HEK293T (cell line): ENCODE measurements around the gene SLC43A2.

Experiments used
- ARNT ChIP-seq: fragments of 450-650 bp; IDR thresholded peaks from 2 replicates; pipeline ENCODE4 v1.6.1; 2017; ENCODE audit warnings: mild to moderate bottlenecking
- BHLHE40 ChIP-seq: fragments of 450-650 bp; IDR thresholded peaks from 2 replicates; pipeline ENCODE4 v1.6.1; 2016; ENCODE audit warnings: mild to moderate bottlenecking, moderate library complexity, borderline replicate concordance
- CTBP1 ChIP-seq: fragments of 450-650 bp; IDR thresholded peaks from 2 replicates; pipeline ENCODE4 v1.6.1; 2016; ENCODE audit warnings: borderline replicate concordance
- ELF4 ChIP-seq: fragments of 450-650 bp; IDR thresholded peaks from 2 replicates; pipeline ENCODE4 v1.6.1; 2017; ENCODE audit warnings: antibody characterized with exemption
- FOXA1 ChIP-seq: fragments of 450-650 bp; IDR thresholded peaks from 2 replicates; pipeline ENCODE4 v1.6.1; 2016; ENCODE audit warnings: mild to moderate bottlenecking
- FOXK2 ChIP-seq: fragments of 450-650 bp; IDR thresholded peaks from 2 replicates; pipeline ENCODE4 v1.6.1; 2016; ENCODE audit warnings: mild to moderate bottlenecking
- FOXM1 ChIP-seq: fragments of 450-650 bp; IDR thresholded peaks from 2 replicates; pipeline ENCODE4 v1.6.1; 2017; ENCODE audit warnings: mild to moderate bottlenecking, borderline replicate concordance
- HDGF ChIP-seq: fragments of 450-650 bp; IDR thresholded peaks from 2 replicates; pipeline ENCODE4 v1.6.1; 2017; ENCODE audit warnings: antibody characterized with exemption, borderline replicate concordance
- LEF1 ChIP-seq: fragments of 450-650 bp; IDR thresholded peaks from 2 replicates; pipeline ENCODE4 v1.6.1; 2017; ENCODE audit warnings: mild to moderate bottlenecking, borderline replicate concordance
- NFRKB ChIP-seq: fragments of 450-650 bp; IDR thresholded peaks from 2 replicates; pipeline ENCODE4 v1.6.1; 2016; ENCODE audit warnings: mild to moderate bottlenecking, moderate library complexity
- SP1 ChIP-seq: fragments of 450-650 bp; IDR thresholded peaks from 2 replicates; pipeline ENCODE4 v1.6.1; 2017
- SUZ12 ChIP-seq: fragments of 450-650 bp; IDR thresholded peaks from 2 replicates; pipeline ENCODE4 v1.6.1; 2016; ENCODE audit warnings: mild to moderate bottlenecking
- TARDBP ChIP-seq: fragments of 450-650 bp; IDR thresholded peaks from 2 replicates; pipeline ENCODE4 v1.6.1; 2016

- no peak for TF ChIP-seq HDGF
- no peak for TF ChIP-seq FOXM1
- TF ChIP-seq SUZ12: no peak
- TF ChIP-seq ELF4: no peak
- no peak for TF ChIP-seq SP1
- no peak for TF ChIP-seq NFRKB
- no peak for TF ChIP-seq FOXA1
- TF ChIP-seq LEF1: no peak
- TF ChIP-seq ARNT: no peak
- no peak for TF ChIP-seq CTBP1
- no peak for TF ChIP-seq FOXK2
- TF ChIP-seq BHLHE40: no peak
- TF ChIP-seq TARDBP: no peak
These were observed 75.0 kb downstream of the SLC43A2 start for GRCh38 chr17:1553354-1554266.
